ENCODE results near the gene OR7A17.

OR7A17 gene

DNA sequence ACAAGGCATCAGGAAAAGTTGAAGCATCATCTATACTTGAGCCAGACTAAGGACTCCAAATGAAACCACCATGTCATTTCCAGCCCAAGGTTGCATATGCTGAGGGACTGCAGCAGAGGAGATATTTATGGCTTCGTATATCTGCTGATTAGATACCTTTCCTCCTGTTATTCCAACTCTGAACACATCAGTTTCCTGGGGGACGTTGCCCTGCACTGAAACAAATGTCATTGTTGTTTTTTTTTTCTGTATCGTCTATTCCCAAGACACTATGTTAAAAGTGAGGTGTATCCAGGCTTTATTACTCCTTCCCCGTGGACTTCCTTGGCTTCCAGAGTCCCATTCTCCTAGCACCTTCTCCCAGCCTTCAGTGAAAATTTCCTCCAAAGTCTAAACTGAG is at the start of gene OR7A17:
Gene OR7A17, minus strand, starts transcription at position 101 of the 400 bp plus-strand sequence. CDS start 4,777 bp downstream, outside the sequence.
- DNase-seq, result no peak

DNA sequence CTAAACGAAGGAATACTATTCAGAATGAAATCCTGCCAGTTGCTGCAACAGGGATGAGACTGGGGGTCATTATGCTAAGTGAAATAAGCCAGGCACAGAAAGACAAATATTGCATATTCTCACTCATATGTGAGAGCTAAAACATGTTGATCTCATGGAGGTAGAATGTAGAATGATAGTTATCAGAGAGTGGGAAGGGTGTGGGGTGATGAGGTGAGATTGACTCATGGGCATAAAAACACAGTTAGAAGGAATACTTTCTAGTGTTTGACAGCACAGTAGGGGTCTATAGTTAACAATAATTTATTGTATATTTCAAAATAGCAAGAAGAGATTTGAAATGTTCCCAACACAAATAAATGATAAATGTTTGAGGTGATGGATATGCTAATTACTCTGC is 47.6 kb upstream of the OR7A17 start:
- DNase-seq, result no peak

DNA sequence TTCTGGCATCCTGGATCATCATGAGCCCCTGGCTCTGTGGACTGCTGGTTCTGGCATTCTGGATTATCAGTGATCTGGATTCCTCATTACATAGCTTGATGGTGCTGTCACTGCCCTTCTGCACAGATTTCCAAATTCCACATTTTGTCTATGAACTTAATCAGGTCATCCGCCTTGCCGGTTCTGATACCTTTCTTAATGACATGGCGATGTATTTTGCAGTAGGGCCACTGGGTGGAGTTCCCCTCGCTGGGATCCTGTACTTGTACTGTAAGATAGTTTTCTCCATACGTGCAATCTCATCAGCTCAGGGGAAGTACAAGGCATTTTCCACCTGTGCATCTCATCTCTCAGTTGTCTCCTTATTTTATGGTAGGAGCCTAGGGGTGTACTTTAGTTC is 30.9 kb upstream of the OR7A17 start:
- DNase-seq, result no peak

DNA sequence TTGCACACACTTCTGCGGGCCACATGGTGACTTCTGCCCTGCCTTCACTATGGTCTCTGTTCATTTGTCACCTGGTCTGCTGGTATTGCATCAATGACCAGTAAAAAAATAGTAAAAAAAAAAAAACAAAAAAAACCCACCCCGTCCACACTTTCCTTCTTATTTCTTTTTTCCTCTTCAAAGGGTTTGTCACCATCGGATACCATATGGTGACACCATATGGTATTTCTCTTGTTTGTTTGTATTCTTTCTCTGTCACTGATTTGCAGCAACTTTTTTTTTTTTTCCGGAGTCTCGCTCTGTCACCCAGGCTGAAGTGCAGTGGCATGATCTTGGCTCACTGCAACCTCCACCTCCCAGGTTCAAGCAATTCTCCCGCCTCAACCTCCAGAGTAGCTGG is 29.2 kb upstream of the OR7A17 start:
- DNase-seq, result no peak

DNA sequence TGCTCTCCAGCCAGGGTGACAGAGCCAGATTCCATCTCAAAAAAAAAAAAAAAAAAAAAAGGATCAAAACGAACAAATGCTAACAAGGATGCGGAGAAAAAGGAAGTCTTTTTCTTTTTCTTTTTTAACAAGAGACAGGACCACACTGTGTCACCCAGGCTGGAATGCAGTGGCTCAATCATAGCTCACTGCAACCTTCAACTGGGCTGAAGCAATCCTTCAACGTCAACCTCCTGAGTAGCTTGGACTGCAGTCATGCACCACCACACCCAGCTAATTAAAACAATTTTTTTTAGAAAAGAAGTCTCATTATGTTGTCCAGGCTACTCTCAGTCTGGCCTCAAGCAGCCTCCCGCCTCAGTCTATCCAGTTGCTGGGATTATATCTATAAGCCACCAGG is 20.8 kb upstream of the OR7A17 start:
- DNase-seq, result no peak

DNA sequence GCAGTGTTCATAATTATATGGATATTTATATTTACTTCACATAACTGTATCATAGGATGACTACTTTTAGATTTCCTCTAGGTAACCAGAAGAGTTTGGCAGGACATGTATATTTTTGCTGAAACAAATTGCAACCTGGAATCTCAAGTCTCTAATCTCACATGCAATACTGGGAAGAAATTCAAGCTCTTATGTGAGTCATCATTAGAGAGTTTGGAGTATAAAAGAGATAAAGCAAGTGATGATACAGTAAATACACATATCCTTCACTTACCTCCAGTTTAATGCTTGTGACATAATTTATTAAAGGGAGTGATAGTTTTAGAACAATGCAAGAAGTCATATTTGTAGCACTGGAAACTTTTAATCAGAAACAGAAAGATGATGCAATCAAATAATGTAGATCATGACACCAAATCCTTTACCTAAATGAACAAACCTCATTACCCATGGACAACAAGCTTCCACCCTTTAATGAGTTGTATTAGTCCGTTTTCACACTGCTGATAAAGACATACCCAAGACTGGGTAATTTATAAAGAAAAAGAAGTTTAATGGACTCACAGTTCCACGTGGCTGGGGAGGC is 15.8 kb upstream of the OR7A17 start:
- DNase-seq, result no peak

DNA sequence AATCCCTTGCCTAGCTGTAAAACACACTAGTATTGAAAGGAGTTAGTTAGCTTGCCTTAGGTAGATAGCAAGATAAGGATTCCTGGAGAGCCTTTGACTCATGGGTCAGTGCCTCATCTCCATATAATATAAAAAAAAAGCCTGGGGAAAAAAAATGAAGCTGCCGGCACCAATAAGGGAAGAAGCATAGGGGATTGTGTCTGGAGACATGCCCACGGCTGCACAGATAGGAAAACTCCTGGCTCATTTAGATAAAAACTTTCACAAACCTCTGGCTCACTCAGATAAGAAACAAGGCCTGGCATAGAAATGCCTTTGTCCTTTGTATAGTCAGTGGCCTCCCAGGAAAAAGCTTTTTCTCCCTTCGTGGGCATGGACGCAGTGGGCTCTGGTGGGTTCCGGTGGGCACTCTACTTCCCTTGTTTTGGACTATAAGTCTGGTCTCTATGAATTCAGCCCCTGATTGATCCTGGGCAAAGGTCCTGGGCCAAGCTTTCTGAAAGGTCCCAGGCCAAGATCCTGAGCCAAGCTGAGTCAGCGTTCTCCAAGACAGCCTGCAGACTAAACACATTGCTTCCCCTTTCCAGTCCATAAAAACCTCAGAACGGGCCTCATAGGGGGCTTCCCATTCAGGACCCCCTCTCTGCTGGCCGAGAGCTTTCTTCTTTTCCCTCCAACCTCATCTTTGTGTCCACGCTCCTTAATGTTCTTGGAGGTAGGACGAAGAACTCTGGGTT is 4.9 kb upstream of the OR7A17 start:
- DNase-seq, result peak in 3 of 56 donors; percentile 1 to 5 (median 1)

DNA sequence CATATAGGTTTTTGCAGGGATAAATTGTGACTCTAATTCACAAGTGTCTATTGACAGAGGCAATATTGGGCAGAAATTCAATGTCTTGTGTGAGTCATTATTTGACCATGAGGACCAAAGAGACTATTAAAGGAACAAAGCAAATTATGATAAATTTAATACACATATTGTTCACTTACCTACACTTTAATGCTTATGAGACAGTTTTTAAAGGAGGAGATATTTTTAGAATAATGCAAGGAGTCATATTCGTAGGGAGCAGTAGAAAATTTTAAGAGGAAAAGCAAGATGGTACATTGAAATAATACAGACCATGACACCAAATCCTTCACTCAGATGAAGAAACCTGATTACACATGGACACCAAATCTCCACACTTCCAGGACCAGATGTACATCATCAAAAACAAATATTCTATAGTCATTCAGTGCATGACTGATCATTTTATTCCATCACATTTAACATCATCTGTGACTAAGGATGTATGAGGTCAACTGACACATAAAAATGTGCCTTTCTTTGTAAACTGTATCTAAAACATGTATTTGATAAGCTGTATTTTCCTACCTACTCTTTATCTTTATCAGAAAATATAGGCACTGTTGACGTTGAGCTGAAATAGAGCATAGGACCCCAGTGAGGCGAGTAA is 4.2 kb upstream of the OR7A17 start:
- DNase-seq, result no peak

DNA sequence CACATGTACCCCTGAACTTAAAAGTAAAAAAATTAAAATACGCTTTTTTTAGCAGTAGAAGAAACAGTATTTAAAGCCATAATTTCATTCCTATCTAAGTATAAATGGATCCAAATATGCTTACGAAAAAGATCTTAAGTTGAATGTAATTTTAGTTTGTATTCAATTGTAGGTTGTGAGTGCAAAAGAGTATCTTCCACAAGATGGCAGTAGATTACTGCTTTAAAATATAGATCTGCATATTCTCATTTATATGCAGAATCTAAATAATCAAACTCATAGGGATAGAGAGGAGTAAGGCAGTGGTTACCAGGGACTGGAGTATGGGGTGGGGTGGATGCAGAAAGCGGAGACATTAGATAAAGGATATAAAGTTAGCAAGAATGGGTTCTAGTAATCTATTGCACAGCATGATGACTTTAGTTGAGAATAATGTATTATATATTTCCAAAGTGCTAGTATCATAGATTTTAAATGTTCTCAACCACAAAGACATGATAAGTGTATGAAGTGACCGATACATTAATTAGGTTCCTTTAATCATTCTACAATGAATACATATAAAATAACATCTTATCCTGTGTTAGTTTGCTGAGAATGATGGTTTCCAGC is 14.2 kb downstream of the OR7A17 start:
- no peak for DNase-seq

DNA sequence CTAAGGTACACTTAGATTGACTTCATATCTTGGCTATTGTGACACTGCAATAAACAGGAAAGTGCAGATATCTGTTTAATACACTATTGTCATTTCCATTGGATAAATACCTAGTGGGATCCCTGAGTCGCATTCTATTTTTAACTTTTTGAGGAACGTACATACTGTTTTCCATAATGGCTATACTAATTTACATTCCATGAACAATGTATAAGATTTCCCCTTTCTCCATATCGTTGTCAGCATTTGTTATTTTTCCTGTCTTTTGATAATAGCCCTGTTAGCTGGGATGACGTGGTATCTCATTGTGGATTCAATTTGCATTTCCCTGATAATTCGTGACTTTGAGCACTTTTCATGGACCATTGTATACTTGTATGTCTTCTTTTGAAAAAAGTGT is 17.4 kb downstream of the OR7A17 start:
- DNase-seq, result no peak

DNA sequence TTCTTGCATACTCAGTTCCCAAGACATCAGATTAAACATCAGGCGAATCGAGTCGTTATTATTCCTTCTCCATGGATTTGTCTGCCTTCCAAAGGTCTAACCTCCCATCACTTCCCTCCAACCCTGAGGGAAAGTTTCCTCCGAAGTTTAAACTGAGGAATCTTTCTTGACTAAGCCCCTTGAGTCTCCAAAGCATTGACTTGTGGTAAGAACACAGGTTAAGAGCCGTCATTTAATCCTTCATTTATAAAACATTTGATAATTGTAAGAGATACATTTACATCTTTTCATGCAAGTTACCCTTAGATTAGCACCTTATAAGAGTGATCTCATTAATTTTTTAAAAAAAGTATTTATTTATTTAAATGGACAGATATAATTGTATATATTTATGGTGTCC is 37.1 kb downstream of the OR7A17 start, which contains the start of gene OR7A10:
Gene OR7A10, minus strand, starts transcription at position 101 of the 400 bp plus-strand sequence. CDS start 7,045 bp downstream, outside the sequence.
- no peak for DNase-seq

DNA sequence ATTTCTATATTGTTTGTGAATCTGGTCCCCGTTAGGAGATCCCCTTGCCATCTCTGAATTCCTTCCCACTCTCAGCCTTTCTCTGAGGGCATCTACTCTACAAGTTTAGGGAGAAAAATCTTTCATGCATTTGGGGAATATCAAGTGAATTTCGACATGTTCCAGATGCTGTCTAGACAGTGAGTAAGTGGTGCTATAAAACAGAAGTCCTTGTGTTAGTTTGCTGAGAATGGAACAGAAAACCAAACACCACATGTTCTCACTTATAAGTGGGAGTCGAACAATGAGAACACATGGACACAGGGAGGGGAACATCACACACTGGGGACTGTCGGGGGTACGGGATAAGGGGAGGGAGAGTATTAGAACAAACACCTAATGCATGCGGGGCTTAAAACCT is 42.4 kb downstream of the OR7A17 start:
- no peak for DNase-seq

DNA sequence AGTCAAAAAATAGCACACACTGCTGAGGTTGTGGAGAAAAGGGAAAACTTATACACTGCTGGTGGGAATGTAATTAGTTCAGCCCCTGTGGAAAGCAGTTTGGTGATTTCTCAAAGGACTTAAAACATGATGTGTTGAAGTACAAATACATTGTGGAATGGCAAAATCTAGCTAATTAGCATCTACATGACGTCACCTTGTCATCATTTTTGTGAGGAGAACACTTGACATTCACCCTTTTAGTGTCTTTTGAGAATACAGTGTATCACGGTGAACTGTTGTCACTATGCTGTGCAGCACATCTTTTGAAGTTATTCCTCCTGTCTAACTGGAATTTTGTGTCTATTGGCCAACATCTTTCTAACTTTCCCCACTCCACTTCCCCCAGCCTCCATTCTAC is 42.8 kb downstream of the OR7A17 start:
- no peak for DNase-seq

DNA sequence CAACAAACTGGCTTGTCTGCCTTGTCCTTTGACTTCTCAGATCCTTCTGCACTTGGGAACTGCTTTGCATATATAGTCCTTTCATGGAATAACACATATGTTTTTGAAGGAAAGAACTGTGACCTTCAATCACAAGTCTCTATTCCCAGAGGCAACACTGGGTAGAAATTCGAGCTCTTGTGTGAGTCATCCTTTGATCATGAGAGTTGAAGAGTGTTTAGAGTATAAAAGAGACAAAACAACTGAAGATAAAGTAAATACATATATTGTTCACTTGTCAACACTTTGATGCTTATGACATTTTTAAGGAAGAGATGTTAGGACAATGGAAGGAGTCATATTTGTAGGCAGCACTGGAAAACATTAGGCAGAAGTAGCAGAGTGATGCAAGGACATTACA is 45.7 kb downstream of the OR7A17 start:
- DNase-seq, result no peak

DNA sequence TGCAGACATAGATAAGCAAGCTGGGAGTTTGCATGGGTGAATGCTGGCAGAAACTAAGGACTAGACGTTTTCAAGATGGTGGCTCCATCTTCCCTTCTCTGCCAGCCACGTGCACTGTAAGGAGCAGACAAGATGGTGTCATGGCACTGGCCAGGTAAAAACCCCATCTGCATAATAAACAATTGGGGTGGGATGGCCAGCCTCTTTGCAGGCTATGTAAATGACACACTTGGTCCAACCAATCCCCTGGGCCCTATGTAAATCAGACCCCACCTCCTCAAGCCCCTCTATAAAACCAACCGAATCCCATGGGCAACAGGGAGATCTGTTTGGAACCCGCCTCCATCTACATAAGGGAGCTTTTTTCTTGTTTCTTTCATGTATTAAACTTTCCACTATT is 48.5 kb downstream of the OR7A17 start:
- no peak for DNase-seq

DNA sequence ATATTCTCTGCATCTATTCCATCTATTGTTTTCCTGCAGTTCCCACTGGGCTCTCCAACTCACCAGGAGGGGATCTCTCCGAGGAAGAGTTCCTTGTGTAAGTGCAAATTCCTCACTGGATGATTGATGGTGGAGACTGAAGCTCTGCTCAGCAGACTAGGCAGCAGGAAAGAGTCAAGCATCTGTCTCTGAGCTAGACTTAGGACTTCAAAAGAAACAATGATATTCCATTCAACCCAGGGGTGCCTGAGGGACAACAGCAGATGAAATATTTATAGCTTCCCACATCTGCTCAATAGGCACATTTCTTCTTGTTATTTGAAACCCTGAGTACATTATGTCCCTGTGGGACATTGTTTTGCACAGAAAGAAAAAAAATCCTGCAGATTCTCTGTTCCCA is 50.9 kb downstream of the OR7A17 start, which contains the start of the genes OR7A5 and OR7C1:
Gene OR7A5, minus strand, starts transcription at position 175 of the 400 bp plus-strand sequence. CDS start 6,944 bp downstream, outside the sequence.
Gene OR7C1, minus strand, starts transcription at position 175 of the 400 bp plus-strand sequence. CDS start 35,049 bp downstream, outside the sequence.
- DNase-seq, result peak in 4 of 56 donors; percentile 0 to 17 (median 7)

DNA sequence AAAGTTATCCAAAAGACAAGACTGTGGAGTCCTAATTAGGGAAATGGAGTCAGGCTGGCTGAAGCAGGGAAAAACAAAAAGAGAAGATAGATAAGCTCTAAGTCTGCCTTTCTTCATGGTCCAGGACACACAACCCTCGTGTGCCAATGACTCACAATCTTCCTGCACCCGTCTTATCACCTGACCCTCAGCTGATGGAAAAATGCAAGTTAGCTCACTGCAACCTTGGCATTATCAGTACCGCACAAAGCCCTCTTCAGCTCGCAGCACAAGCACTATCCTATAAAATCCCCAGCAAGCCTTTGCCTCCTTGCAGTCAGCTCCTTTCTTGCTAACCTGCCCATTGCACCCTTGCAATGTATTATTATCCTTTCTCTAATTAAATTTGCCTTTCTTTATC is 55.2 kb downstream of the OR7A17 start:
- no peak for DNase-seq
